Measurements from ENCODE around the gene COBLL1. TPM values are rescaled to one million over a fixed set of nuclear protein-coding genes. Genes with fewer than 3 reads are reported as not detected.

COBLL1 gene
- total RNA-seq, 1 experiment from 2014 or later: 4.4 TPM

- no peaks in the 10 kb centered on the region for H3K36me3 ChIP-seq (ENCODE audit: control insufficient read depth, insufficient read depth, low read length)
- H3K9me3 ChIP-seq (ENCODE audit: control insufficient read depth, insufficient read depth, low read depth, low read length): no peaks in the 10 kb centered on the region
- H3K4me1 ChIP-seq (ENCODE audit: control insufficient read depth, insufficient read depth, low read length): no peaks in the 10 kb centered on the region
- CTCF ChIA-PET: no interaction called here
- in situ Hi-C loops (cut with HindIII; ENCODE audit: low pct_unique_long_range_greater_than_20kb, low sequenced_read_pairs): no loop called here
- no peak overlapping the region for H3K27ac ChIP-seq (ENCODE audit: low read length)
- intact Hi-C loops (cut with micrococcal nuclease; ENCODE audit: unreplicated experiment): no loop called here
- H3K4me3 ChIP-seq (ENCODE audit: low read depth in 2 of 2, low read length in 2 of 2): no peak overlapping the region
- BruUV-seq (replicated peaks): no TSS peak
- no peak for ATAC-seq
- POLR2A ChIA-PET: no interaction called here
- DNase-seq (ENCODE audit: low read depth, low spot score): no peak
- TF ChIP-seq CTCF (IDR thresholded peaks at IDR 0.05) (no peak), SIN3A (IDR thresholded peaks at IDR 0.05; ENCODE audit: borderline replicate concordance, insufficient read depth, low read depth, low read length) (no peak), TCF7L2 (IDR thresholded peaks at IDR 0.05; ENCODE audit: low read depth, low read length) (no peak), POLR2AphosphoS5 (IDR thresholded peaks at IDR 0.05; ENCODE audit: low read depth, low read length) (no peak), REST (IDR thresholded peaks at IDR 0.05; ENCODE audit: insufficient read depth in 1 of 2, low read depth in 2 of 2, low read length in 1 of 2) (no peak)
- H3K27me3 ChIP-seq (ENCODE audit: control insufficient read depth, insufficient read depth, low read length): no peaks in the 10 kb centered on the region
Observed at GRCh38 chr2:164644036-164644700, 197.5 kb downstream of the COBLL1 start.

GRCh38 chr2:164642946-164643555 is 198.6 kb downstream of the COBLL1 start:
- H3K36me3 ChIP-seq (ENCODE audit: control insufficient read depth, insufficient read depth, low read length): no peaks in the 10 kb centered on the region
- H3K27ac ChIP-seq (ENCODE audit: low read length): no peak overlapping the region
- ATAC-seq (no peak), DNase-seq (ENCODE audit: low read depth, low spot score) (no peak)
- no TSS peak for BruUV-seq (replicated peaks)
- intact Hi-C loops (cut with micrococcal nuclease; ENCODE audit: unreplicated experiment): no loop called here
- in situ Hi-C loops (cut with HindIII; ENCODE audit: low pct_unique_long_range_greater_than_20kb, low sequenced_read_pairs): no loop called here
- ChIA-PET POLR2A (no interaction called here), CTCF (no interaction called here)
- H3K4me1 ChIP-seq (ENCODE audit: control insufficient read depth, insufficient read depth, low read length): no peaks in the 10 kb centered on the region
- H3K27me3 ChIP-seq (ENCODE audit: control insufficient read depth, insufficient read depth, low read length): no peaks in the 10 kb centered on the region
- H3K4me3 ChIP-seq (ENCODE audit: low read depth in 2 of 2, low read length in 2 of 2): no peak overlapping the region
- TF ChIP-seq POLR2AphosphoS5 (IDR thresholded peaks at IDR 0.05; ENCODE audit: low read depth, low read length): no peak
- no peak for TF ChIP-seq REST (IDR thresholded peaks at IDR 0.05; ENCODE audit: insufficient read depth in 1 of 2, low read depth in 2 of 2, low read length in 1 of 2)
- no peak for TF ChIP-seq CTCF (IDR thresholded peaks at IDR 0.05)
- TF ChIP-seq SIN3A (IDR thresholded peaks at IDR 0.05; ENCODE audit: borderline replicate concordance, insufficient read depth, low read depth, low read length): no peak
- TF ChIP-seq TCF7L2 (IDR thresholded peaks at IDR 0.05; ENCODE audit: low read depth, low read length): no peak
- H3K9me3 ChIP-seq (ENCODE audit: control insufficient read depth, insufficient read depth, low read depth, low read length): no peaks in the 10 kb centered on the region

All from Panc1 (cell line).